SIG-M5 treated with dmso at 0.1 percent for 504 hours (cell line): ENCODE data around the gene SERPINB1.

Source experiments
- DNase-seq: peaks from one replicate; lab custom pipeline; 2025; ENCODE audit not compliant: unreplicated experiment; lab: John Stamatoyannopoulos, UW

The SERPINB1 gene

GRCh38 chr6:2795162-2795561 is 46.5 kb downstream of the SERPINB1 start:
- no peak for DNase-seq

DNA sequence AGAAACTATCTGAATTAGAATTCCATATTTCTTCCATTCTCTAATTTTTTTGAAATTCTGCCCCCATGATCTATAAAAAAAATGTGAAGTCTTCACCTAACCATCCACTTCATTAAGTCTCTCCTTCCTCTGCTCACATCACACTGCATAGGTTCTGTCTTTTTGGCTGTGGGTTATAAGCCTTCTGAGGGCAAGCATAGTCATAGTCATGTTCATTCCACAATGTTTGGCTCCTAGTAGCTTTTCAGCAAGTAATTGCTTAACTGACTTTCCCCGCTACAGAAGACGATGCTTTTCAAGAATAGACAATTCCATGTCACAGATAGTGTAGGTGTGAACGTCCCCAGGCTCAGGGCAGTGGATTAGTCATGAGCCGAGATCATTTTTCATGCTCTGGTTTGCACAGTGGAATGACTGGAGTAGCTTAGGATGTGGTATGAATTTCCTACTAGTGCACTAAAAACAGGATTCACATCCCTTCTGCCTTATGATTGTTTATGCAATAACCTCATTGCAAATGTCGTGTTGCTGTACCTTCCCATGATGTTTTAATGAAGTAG is 47.4 kb downstream of the SERPINB1 start:
- no peak for DNase-seq

GRCh38 chr6:2793534-2794151 is 48.0 kb downstream of the SERPINB1 start:
- DNase-seq: peak; percentile 91

GRCh38 chr6:2792330-2793110 is 49.1 kb downstream of the SERPINB1 start:
- no peak for DNase-seq

- DNase-seq: no peak
These were observed 50.2 kb downstream of the SERPINB1 start for GRCh38 chr6:2791450-2791974.

DNA sequence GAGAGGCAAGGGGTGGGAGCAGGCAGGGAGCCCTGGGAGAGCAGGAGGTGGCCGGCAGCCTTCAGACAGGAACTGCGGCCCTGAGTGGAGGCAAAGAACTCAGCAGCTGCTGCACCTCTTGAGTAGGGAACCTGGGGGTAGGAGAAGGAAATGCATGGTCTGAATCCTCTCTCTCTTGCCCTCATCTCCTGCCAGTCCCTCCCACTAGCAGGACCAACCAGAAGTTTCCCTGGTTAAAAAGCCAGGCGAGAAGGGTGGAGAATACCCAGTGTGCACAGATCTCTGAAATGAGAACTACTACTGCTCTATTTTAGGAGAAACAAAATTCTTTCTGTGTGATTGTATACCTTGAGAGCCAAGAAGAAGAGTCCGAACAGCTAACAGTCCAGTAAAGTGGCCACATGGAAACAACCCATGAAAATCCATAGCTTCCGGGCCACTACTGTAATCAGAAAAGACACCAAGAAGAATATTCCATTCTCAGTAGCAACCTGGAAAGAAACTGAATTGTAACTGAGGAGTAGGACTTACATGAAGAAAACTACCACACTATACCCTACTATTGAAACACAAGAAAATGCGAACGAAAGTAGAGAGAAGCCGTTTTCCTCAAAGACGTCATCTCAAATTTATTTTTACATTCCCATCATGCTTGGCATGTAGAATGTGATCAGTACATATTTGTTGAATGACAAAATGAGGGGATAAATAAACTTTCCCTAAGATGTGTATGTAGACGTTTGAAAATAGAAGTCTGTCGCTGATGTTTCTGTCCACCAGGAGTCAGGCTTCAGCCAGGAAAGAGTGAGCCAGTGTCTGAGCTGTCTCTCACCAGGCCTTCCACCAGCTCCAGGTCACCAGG is 50.8 kb downstream of the SERPINB1 start:
- DNase-seq: peak; percentile 79

GRCh38 chr6:2786269-2786668 is 55.4 kb downstream of the SERPINB1 start:
- DNase-seq: no peak

GRCh38 chr6:2784930-2785329 is 56.7 kb downstream of the SERPINB1 start:
- DNase-seq: no peak

DNA sequence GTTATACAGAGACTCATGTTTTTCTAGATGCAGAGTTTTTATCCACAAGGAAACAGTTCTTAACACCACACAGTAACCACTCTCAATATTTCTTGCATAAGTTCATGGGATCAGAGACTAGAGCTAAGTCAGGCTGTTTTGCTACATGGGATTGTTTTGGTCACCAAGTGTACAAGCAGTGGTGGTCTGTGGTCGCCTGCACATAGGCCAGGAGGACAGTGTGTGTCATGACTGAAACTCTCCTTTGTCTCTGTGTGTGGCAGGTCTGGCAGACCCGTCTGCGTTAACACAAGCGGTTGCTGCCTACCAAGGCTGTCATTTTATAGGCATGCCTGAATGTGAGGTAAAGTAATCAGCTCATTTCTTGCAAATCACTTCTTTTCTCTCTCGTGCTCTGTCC is 57.6 kb downstream of the SERPINB1 start:
- no peak for DNase-seq

GRCh38 chr6:2783188-2783963 is 58.3 kb downstream of the SERPINB1 start:
- no peak for DNase-seq

- no peak for DNase-seq
These were observed 58.9 kb downstream of the SERPINB1 start for GRCh38 chr6:2782825-2783187.

- no peak for DNase-seq
These were observed 59.3 kb downstream of the SERPINB1 start for GRCh38 chr6:2782356-2782708.
